ENCODE measurements around the gene STAG1.
A peak's percentile ranks its signal among the peaks of the same experiment; 100 is the strongest.
"Not testable (repeated sequence)": the region's sequence is repeated elsewhere in the genome, so short reads cannot be mapped to it uniquely, and the experiment has no call there.

Gene STAG1

GRCh38 chr3:136741063-136741462 lies 11.1 kb downstream of the STAG1 start:
- no peak for DNase-seq

GRCh38 chr3:136740351-136740958 lies 11.7 kb downstream of the STAG1 start:
- no peak for DNase-seq

- DNase-seq, result not testable (repeated sequence)
Observed at GRCh38 chr3:136736950-136737349, 15.2 kb downstream of the STAG1 start.

GRCh38 chr3:136735103-136735502 lies 17.1 kb downstream of the STAG1 start:
- DNase-seq, result no peak

GRCh38 chr3:136734382-136735070 lies 17.7 kb downstream of the STAG1 start:
- DNase-seq, result no peak

GRCh38 chr3:136733317-136733833 lies 18.8 kb downstream of the STAG1 start:
- peak; percentile 31 for DNase-seq

GRCh38 chr3:136731274-136731884 lies 20.8 kb downstream of the STAG1 start:
- DNase-seq, result no peak

- no peak for DNase-seq
Observed at GRCh38 chr3:136730595-136731273, 21.4 kb downstream of the STAG1 start.

GRCh38 chr3:136728918-136729317 lies 23.3 kb downstream of the STAG1 start:
- peak; percentile 78 for DNase-seq

GRCh38 chr3:136728473-136728872 lies 23.7 kb downstream of the STAG1 start:
- no peak for DNase-seq

- DNase-seq, result no peak
Observed at GRCh38 chr3:136725468-136725867, 26.7 kb downstream of the STAG1 start.

- not testable (repeated sequence) for DNase-seq
Observed at GRCh38 chr3:136722916-136723315, 29.3 kb downstream of the STAG1 start.

- not testable (repeated sequence) for DNase-seq
Observed at GRCh38 chr3:136722399-136722798, 29.8 kb downstream of the STAG1 start.

GRCh38 chr3:136720091-136720490 lies 32.1 kb downstream of the STAG1 start:
- no peak for DNase-seq

- DNase-seq, result no peak
Observed at GRCh38 chr3:136716629-136717028, 35.5 kb downstream of the STAG1 start.

GRCh38 chr3:136714020-136714419 lies 38.2 kb downstream of the STAG1 start:
- no peak for DNase-seq

GRCh38 chr3:136712941-136713340 lies 39.2 kb downstream of the STAG1 start:
- no peak for DNase-seq

- not testable (repeated sequence) for DNase-seq
Observed at GRCh38 chr3:136711888-136712287, 40.3 kb downstream of the STAG1 start.

- no peak for DNase-seq
Observed at GRCh38 chr3:136711277-136711676, 40.9 kb downstream of the STAG1 start.

- DNase-seq, result not testable (repeated sequence)
Observed at GRCh38 chr3:136709775-136710174, 42.4 kb downstream of the STAG1 start.

- no peak for DNase-seq
Observed at GRCh38 chr3:136708333-136708985, 43.7 kb downstream of the STAG1 start.

- no peak for DNase-seq
Observed at GRCh38 chr3:136703429-136703828, 48.7 kb downstream of the STAG1 start.

All from fibroblast of skin of right biceps (primary cell).